BE2C (cell line): ENCODE results near the gene USP34.
"Not testable (repeated sequence)": the region's sequence is repeated elsewhere in the genome, so short reads cannot be mapped to it uniquely, and the experiment has no call there.

Experiments
- DNase-seq: peaks from one replicate; pipeline ENCODE4 v3.0.0-alpha.2; 2020
- H3K27me3 ChIP-seq: fragments of 250-450 bp; sonication (Bioruptor Pico); 2 replicates; pipeline ENCODE4 v1.5.1; 2020; ENCODE audit warnings: mild to moderate bottlenecking
- H3K36me3 ChIP-seq: fragments of 250-450 bp; sonication (Bioruptor Pico); 2 replicates; pipeline ENCODE4 v1.5.1; 2020; ENCODE audit warnings: mild to moderate bottlenecking
- H3K4me1 ChIP-seq: fragments of 250-450 bp; sonication (Bioruptor Pico); 2 replicates; pipeline ENCODE4 v1.5.1; 2020
- H3K4me3 ChIP-seq: 2 replicates; pipeline ENCODE4 v1.5.1; 2011; ENCODE audit warnings: low read depth, low read length
- H3K9me3 ChIP-seq: fragments of 250-450 bp; sonication (Bioruptor Pico); 2 replicates; pipeline ENCODE4 v1.5.1; 2020
- CTCF ChIP-seq: IDR thresholded peaks from 2 replicates; pipeline ENCODE4 v1.5.1; 2012; ENCODE audit warnings: mild to moderate bottlenecking, low read depth, low read length

The USP34 gene

DNA sequence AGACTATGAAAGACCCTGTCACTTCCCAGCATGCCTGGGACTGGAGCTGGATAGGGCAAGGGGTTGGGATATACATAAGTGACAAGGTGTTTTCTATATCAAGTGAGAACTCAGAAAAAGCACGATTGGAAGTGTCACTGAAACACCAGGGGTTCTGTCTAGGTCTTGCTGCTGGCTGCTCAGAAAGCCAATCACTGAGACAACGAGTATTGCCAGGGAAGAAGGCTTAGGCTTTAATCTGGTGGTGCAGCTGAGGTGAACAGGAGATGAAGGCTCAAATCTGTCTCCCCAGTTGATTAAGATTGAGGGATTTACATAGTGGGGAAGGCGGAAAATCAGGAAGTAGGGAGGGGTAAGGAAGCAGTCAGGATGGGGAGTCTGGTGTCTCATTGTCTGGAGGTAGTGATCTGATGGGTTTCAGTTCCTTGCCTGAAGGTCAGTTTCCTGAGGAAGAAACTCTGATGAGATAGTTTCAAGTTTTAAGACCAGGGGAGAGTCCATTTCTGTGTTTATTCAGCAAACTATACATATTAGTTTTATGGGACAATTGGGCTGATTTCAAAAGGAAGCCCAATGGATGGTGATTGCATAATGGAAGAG lies 312.4 kb downstream of the USP34 start:
- H3K36me3 ChIP-seq, result no peaks in the 10 kb centered on the region
- no peaks in the 10 kb centered on the region for H3K27me3 ChIP-seq
- H3K4me3 ChIP-seq, result no peak overlapping the region
- H3K4me1 ChIP-seq, result no peaks in the 10 kb centered on the region
- H3K9me3 ChIP-seq, result no peaks in the 10 kb centered on the region
- no peak for DNase-seq
- no peak for TF ChIP-seq CTCF

DNA sequence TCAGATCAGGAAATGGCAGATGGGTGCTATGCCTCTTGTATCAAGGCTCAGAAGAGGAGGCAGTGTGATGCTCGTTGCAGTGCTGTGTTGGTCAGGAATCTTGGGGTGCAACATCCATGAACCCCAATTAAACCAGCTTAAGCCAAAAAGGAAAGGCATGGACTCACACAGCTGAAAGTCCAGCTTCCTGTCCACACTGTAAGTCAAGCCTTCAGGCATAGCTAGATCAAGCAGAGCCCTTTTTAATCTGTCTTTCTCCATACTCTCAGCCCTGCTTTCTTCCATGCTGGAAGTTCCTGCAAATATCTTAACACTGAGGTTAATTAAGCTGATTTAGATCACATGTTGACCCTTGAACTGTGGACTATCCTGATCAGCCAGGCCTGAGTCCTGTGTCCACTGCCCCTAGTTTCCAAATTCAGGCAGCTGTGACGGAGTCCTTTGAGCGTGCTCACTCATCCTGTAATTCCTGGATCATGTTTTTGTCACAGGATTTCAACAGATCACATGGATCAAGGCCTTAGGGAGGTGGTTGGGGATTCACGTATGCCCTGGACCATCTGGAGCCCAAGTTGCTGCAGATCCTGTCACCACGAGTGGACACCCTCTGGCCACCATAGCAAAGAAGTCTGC lies 313.4 kb downstream of the USP34 start:
- no peak overlapping the region for H3K4me3 ChIP-seq

GRCh38 chr2:61151436-61151835 lies 319.5 kb downstream of the USP34 start:
- no peak for DNase-seq
- Histone ChIP-seq H3K27me3 (no peaks in the 10 kb centered on the region), H3K4me1 (no peaks in the 10 kb centered on the region), H3K4me3 (no peak overlapping the region), H3K9me3 (no peaks in the 10 kb centered on the region), H3K36me3 (no peaks in the 10 kb centered on the region)
- no peak for TF ChIP-seq CTCF

More for the DNA sequence above, 313.4 kb downstream of the USP34 start:
- no peaks in the 10 kb centered on the region for H3K27me3 ChIP-seq
- no peaks in the 10 kb centered on the region for H3K9me3 ChIP-seq
- TF ChIP-seq CTCF, result no peak
- H3K4me1 ChIP-seq, result no peaks in the 10 kb centered on the region
- no peaks in the 10 kb centered on the region for H3K36me3 ChIP-seq
- no peak for DNase-seq

GRCh38 chr2:61149074-61149473 lies 321.8 kb downstream of the USP34 start:
- Histone ChIP-seq H3K9me3 (no peaks in the 10 kb centered on the region), H3K36me3 (no peaks in the 10 kb centered on the region), H3K27me3 (no peaks in the 10 kb centered on the region), H3K4me1 (no peaks in the 10 kb centered on the region), H3K4me3 (no peak overlapping the region)
- DNase-seq, result no peak
- no peak for TF ChIP-seq CTCF

- not testable (repeated sequence) for H3K4me3 ChIP-seq, H3K9me3 ChIP-seq, DNase-seq, H3K4me1 ChIP-seq, H3K27me3 ChIP-seq, H3K36me3 ChIP-seq
Observed at GRCh38 chr2:61148091-61148490, 322.8 kb downstream of the USP34 start.

GRCh38 chr2:61145990-61146389 lies 324.9 kb downstream of the USP34 start:
- DNase-seq, result no peak
- no peak overlapping the region for H3K4me3 ChIP-seq
- no peaks in the 10 kb centered on the region for H3K9me3 ChIP-seq
- H3K4me1 ChIP-seq, result no peaks in the 10 kb centered on the region
- TF ChIP-seq CTCF, result no peak
- H3K27me3 ChIP-seq, result no peaks in the 10 kb centered on the region
- no peaks in the 10 kb centered on the region for H3K36me3 ChIP-seq
